ENCODE data around the gene ZNF280A.
"Not testable (repeated sequence)": the region's sequence is repeated elsewhere in the genome, so short reads cannot be mapped to it uniquely, and the experiment has no call there.

The ZNF280A gene

DNA sequence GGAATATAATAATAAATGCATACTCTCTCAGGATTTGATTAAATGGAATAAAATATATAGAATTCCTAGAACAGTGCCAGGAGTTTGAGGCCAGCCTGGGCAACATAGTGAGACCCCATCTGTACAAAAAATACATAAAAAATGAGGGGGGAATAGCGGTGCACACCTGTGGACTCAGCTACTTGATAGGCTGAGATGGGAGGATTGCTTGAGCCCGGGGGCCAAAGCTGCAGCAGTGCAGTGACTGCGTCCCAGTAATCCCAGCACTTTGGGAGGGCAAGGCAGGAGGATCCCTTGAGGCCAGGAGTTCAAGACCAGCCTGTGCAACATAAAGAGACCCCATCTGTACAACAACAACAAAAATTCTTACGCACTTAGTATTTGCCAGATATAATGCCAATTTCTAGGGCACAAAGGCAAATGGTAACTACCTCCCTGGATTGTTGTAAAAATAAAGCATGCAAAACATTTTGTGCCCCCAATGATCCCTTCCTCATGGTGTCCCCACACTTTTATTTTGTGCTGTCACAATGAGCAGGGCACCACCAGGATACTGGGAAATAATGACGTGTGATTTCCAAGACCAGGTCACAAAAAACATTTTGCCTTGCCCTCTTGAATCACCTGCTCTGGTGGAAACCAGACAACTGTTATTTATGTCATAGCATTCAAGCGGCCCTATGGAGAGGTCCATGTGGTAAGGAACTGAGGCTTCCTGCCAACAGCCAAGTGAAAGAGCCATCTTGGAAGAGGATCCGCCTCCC, 18.3 kb upstream of the ZNF280A start:
- no peak for DNase-seq (ENCODE audit: low read depth)

DNA sequence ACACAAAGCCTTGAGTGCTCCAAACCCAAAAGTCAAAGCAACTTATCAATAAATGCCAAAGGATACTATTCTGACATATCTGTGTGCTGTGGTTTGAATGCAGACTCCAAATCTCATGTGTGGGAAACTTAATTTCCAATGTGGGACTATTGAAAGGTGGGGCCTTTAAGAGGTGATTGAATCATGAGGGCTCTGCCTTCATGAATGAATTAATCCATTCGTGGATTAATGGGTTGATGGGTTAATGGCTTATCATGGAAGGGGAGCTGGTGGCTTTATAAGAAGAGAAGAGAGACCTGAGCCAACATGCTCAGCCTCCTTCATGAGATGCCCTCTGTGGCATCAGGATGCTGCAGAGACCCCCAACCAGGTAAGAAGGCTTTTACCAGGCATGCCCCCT, 16.8 kb upstream of the ZNF280A start:
- no peak for DNase-seq (ENCODE audit: low read depth)

DNA sequence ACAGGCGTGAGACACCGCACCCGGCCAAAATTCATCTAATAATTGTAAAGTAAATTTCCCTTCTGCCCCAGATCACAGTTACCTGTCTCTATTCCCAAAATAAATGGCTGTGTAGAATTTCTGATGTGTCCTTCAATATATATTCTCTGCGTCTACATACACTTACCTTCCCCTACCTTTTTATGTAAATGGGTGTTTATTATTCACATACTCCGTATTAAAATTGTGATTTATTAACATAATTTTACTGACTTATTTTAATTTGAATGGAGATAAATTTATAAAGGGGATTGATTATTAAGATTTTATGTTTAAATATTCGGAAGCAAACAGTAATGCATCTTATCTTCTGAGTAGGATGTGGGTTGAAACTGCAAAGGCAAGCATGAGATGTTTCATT, 16.4 kb upstream of the ZNF280A start:
- DNase-seq (ENCODE audit: low read depth), result no peak

DNA sequence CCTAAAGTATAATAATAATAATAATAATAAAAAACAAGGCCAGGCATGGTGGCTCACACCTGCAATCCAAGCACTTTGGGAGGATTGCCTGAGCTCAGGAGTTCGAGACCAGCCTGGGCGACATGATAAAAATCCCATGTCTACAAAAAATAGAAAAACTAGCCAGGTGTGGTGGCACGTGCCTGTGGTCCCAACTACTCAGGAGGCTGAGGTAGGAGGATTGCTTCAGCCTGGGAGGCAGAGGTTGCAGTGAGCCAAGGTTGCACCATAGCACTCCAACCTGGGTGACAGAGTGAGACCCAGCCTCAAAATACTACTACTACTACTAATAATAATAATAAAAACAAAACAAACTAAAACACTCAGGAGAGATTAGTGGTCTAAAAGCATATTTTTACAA, 15.6 kb upstream of the ZNF280A start:
- DNase-seq (ENCODE audit: low read depth), result no peak

DNA sequence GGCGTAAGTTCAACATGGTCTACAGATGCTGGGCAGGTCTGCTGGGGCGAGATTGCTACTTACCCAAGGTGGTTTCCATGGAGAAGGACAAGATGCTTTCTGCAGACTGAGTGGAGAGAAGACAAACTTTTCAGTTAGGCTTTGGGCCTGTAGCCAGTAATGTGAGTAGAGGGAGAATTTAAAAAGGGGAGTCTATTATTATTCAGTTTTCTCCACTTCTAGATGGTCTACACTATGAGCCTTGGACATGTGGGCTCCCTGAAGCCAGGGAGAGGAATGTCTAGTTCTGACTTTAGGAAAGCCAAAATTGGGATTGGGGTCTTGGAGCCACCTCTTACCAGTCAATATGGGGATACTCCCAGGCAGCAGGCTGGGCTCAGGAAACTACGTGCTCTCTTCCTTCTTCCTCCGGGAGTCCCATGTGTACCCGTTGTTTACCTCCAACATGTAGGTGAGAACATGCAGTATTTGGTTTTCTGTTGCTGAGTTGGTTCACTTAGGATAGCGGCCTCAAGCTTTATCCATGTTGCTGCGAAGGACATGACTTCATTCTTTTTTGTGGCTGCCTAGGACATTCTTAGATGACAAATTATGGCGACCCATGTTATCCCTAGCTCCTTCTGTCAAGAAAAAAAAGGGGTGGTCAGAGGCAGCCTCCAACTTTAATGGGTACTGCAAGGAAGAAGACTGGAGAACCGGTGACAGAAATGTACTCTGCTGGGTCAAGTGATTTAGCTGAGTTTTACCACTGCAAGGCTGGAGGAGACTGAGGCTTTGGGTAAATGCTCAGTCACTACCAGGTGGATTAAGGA, 14.7 kb upstream of the ZNF280A start:
- DNase-seq (ENCODE audit: low read depth), result no peak

DNA sequence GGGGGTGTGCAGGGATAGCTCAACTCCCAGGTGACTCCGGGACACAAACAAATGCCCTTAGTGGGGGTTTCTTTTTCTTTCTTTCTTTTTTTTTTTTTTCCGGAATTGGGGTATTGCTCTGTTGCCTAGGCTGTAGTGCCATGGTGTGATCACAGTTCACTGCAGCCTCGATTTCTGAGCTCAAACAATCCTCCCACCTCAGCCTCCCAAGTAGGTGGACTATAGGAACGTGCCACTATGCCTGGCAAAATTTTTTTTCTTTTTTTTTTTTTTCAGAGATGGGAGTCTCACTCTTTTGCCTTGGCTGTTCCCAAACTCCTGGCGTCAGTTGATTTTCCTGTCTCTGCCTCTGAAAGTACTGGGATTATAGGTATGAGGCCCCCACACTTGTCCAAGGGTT, 13.8 kb upstream of the ZNF280A start:
- no peak for DNase-seq (ENCODE audit: low read depth)

DNA sequence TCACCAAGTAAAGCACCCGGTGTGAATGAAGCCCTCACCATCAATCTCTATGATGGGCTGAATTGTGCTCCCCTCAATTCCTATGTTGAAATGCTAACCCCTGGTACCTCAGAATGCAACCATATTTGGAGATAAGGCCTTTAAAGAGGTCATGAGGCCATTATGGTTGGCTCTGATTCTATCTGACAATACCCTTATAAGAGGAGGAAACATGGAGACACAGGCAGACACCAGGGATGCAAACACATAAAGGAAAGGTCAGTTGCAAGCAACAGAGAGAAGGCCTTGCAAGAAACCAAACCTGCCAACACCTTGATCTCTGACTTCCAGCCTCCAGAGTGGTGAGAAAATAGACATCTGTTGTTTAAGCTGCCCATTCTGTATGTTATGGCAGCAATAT, 13.3 kb upstream of the ZNF280A start:
- DNase-seq (ENCODE audit: low read depth), result no peak

DNA sequence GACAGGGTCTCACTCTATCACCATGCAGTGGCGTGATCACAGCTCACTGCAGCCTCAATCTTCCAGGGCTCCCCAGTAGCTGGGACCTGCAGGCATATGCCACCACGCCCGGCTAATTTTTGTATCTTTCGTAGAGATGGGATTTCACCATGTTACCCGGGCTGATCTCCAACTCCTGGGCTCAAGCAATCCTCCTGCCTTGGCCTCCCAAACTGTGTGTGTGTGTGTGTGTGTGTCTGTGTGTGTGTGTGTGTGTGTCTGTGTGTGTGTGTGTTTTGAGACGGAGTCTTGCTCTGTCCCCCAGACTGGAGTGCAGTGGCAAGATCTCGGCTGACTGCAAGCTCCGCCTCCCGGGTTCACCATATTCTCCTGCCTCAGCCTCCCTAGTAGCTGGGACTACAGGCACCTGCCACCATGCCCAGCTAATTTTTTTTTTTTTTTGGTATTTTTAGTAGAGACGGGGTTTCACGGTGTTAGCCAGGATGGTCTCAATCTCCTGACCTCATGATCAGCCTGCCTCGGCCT, 12.5 kb upstream of the ZNF280A start:
- not testable (repeated sequence) for DNase-seq (ENCODE audit: low read depth)

DNA sequence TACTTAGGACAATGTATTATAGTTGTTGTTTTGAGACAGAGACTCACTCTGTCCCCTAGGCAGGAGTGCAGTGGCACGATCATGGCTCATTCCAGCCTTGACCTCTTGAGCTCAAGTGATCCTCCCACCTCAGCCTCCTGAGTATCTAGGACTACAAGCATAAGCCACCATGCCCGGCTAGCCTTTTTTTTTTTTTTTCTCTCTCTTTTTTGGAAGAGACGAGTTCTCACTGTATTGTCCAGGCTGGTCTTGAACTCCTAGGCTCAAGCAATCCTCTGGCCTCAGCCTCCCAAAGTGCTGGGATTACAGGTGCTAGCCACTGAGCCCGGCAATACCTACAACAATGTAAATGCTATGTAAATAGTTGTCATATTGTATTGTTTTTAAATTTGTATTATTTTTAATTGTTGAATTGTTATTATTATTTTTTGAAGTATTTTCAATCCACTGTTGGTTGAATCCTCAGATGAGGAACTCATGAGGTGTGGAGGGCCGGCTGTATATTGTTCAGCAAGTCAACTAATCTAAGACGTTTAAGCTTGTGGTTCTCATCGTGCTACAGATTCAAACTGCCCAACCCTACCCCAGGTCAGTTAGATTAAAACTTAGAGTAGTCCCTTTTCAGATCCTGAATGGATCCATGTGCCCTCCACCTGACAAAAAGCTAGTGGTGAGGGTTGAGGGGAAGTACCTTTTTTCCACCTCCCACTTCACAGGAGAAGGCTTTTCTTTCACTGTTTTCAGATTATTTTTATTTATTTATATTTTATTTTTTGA, 11.9 kb upstream of the ZNF280A start:
- no peak for DNase-seq (ENCODE audit: low read depth)

DNA sequence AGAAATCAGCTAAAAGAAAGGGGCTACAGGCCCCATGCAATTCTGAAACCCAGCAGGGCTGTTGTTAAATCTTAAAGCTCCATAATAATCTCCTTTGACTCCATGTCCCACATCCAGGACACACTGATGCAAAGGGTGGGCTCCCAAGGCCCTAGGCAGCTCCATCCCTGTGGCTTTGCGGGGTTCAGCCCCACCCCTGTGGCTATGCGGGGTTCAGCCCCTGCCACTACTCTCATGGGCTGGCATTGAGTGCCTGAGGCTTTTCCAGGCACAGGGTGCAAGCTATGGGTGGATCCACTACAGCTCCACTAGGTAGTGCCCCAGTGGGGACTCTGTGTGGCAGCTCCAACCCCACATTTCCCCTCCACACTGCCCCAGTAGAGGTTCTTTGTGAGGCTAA, 8.7 kb upstream of the ZNF280A start:
- DNase-seq (ENCODE audit: low read depth), result no peak

DNA sequence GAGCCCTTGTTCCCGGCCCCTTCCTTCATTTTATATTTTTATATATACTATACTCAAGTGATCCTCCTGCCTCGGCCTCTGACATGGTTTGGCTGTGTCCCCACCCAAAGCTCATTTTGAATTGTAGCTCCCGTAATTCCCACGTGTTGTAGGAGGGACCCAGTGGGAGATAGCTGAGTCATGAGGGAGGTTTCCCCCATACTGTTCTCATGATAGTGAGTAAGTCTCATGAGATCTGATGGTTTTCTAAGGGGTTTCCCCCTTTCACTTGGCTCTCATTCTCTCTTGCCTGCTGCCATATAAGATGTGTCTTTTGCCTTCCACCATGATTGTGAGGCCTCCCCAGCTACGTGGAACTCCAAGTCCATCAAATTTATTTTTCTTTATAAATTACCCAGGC, 7.2 kb upstream of the ZNF280A start:
- DNase-seq (ENCODE audit: low read depth), result no peak

DNA sequence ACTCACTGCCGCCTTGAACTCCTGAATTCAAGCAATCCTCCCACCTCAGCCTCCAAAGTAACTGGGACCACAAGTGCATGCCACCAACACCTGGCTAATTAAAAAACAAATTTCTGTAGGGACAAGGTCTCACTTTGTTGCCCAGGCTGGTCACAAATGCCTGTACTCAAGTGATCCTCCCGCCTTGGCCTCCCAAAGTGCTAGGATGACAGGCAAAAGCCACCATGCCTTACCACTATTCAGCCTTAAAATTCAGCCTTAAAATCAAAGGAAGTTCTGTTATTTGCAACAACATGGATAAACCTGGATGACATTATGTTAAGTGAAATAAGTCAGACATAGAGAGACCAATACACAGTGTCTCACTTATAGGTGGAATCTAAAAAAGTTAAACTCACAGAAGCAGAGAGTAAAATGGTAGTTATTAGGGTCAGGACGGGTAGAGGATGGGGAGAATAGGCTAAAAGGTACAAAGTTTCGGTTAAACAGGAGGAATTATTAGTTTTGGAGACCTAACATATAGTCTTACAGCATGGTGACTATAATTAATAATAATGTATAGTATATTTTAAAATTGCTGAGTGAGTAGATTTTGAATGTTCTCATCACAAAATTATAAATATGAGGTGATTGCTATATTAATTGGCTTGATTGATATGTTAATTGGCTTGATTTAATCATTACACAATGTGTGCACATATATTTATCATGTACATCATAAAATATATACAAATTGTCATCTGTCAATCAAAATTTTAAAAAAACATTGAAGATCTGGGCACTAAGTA, 6.2 kb upstream of the ZNF280A start:
- no peak for DNase-seq (ENCODE audit: low read depth)

DNA sequence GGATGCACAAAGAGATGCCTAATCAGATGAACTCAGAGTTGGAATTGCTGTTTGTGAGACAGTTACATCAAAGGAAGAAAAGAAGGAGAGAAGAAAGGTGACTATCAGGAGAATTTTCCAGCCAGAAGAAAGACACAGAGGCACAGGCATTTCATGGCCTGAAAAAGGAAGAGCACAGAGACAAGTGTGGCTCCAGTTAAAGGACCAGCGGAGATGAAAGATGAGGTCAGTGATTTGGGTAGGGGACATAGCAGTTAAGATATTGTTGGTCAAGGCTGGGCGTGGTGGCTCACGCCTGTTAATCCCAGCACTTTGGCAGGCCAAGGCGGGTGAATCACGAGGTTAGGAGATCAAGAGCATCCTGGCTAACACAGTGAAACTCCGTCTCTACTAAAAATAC, 3.4 kb upstream of the ZNF280A start:
- no peak for DNase-seq (ENCODE audit: low read depth)

DNA sequence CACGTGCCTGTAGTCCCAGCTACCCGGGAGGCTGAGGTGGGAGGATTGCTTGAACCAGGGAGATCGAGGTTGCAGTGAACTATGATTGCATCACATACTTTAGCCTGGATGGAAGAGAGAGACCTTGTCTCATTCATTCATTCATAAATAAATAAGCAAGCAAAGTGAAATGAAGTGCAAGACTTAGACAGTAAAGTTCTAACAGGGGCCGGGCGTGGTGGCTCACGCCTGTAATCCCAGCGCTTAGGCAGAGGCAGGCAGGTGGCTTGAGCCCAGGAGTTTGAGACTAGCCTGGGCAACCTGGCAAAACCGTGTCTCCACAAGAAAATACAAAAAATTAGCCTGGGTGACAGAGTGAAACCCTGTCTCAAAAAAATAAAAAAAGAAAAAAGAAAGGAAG, 1.6 kb upstream of the ZNF280A start:
- DNase-seq (ENCODE audit: low read depth), result no peak

DNA sequence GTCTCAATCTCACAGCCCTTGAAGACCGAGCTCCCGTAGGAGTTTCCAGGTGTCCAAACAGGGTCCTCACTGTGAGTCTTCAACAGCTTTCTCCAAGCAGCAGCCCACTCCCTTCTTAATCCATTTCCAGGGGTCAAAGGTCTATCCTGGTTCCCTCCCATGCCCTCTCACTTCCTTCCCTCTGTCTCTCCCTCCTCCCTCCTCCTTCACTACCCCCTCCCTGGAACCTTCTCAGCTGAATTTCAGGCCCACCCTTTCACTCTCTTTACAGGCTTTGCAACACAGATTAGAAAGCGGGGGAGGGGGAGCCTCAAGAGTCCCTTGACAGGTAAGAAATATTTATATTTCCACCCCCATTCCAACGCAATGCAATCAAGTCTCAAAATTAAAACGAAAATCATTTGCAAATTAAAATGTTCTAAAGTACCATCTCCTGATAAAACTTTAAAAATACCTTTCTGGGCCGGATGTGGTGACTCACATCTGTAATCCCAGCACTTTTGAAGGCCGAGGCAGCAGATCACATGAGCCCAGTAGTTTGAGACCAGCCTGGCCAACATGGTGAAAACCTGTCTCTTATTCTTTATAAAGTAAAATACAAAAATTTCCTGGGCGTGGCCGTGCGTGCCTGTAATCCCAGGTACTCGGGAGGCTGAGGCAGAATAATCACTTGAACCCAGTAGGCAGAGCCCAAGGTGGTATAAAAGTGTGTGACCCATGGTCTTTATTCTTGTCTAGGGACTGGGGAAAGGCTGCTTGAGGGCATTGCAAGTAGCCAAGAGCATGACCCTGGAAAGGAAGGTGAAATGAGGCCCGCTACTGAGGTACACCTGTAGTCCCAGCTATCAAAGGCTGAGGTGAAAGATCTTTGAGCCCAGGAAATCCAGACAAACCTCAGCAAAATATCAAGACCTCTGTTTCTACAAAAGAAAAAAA, 865 bp upstream of the ZNF280A start:
- DNase-seq (ENCODE audit: low read depth), result no peak

DNA sequence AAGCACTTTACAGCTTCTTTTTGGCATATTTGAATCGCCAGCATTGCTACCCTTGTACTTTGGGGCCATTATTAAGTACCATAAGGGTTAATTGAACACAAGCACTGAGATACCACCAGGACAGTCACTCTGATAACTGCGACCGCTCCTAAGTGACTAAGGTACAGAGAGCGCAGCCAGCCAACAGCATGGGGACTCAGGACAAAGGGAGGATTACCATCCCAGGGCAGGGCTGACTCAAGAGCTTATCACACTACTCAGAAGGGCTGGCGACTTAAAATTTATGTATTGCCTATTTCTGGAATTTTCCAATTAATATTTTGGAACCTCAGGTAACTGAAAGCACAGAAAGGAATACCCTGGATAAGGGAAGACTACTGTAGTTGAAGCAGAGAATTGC, 479 bp downstream of the ZNF280A start:
- DNase-seq (ENCODE audit: low read depth), result no peak

DNA sequence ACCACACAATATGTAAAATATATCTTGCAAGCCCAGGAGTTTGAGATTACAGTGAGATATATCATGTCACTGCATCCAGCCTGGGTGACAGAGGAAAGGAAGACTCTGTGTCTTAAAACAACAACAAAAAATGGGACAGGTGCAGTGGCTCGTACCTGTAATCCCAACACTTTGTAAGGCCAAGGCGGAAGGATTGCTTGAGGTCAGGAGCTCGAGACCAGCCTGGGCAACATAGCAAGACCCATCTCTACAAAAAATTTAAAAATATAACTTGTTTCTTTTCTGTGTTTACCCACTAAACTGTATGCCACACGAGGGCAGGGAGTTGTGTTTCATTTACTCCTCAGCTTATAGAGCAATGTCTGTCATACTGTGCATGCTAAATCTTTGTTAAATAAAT, 3.1 kb downstream of the ZNF280A start:
- DNase-seq (ENCODE audit: low read depth), result no peak

DNA sequence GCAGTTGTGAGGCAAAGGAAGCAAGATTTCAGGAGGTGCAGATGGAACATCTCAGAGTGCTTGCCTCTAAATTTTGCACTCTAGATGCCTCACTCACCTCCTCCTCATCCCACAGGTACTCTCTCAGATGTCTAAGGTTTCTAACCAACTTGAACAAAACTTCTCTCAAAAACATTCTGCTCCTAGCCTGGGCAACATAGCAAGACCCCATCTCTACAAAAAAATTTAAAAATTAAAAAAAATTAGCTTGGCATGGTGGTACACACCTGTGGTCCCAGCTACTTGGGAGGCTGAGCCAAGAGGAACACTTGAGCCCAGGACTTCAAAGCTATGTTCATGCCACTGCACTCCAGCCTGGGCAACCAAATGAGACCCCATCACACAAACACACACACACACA, 4.2 kb downstream of the ZNF280A start:
- DNase-seq (ENCODE audit: low read depth), result no peak

DNA sequence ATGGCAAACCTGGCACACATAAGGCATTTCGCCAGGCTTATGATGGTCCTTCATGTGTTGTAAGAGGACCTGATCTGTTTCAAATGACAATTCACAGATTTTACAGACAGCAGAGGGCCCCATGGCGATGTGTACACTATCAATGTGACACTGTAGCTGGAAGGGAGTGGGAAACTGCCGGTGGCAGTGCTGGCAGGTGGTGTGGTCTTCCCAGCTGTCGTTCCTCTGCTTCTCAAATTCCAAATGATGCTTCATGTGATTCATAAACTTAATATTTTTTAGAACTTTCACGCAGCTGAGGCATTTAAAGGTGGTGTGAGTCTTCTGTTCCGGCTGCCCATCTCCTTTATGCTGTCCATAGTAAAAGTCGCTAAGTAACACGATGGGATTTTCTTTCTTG, 5.6 kb downstream of the ZNF280A start:
- not testable (repeated sequence) for DNase-seq (ENCODE audit: low read depth)

DNA sequence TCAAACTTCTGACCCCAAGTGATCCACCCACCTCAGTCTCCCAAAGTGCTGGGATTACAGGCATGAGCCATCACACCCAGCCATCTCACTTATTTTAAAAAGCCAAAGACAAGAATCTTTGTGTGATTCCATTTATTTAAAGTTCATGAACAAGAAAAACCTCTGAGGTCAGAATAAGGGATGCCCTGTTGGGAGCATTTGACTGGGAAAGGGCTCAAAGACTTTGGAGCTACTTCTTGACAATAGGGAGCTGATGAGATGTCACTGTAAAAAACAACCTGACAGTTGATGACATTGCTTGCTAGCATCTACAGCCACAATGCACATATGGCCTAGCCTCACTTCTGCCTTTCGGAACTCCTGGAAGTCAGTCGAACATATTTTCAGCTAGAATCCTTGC, 6.5 kb downstream of the ZNF280A start:
- no peak for DNase-seq (ENCODE audit: low read depth)

DNA sequence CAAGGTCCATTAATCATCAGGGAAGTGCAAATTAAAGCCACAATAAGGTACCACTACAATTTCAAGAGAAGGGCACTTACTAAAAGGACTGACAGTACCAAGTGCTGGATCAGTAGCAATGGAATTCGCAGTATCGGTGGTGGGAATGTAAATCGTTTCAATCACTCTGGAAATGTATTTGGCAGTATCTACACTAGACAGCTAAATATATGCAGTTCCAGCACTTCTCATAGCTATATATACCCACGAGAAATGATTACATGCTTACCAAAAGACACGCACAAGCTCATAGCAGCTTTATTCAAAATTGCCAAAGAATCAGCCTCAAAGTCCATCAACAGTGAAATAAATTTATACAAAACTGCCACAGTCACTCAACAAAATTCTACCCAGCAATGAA, 7.1 kb downstream of the ZNF280A start:
- no peak for DNase-seq (ENCODE audit: low read depth)
